HG02798 (cell line): Measurements from ENCODE around the gene PARVB.
"Not testable (repeated sequence)": the region's sequence is repeated elsewhere in the genome, so short reads cannot be mapped to it uniquely, and the experiment has no call there.

ENCODE experiments used
- ATAC-seq: cut with Tn5 transposase; IDR thresholded peaks from one replicate; pipeline ENCODE4 v1.9.1; 2021; ENCODE audit warnings: mild to moderate bottlenecking; ENCODE audit not compliant: unreplicated experiment, poor library complexity

Gene PARVB

DNA sequence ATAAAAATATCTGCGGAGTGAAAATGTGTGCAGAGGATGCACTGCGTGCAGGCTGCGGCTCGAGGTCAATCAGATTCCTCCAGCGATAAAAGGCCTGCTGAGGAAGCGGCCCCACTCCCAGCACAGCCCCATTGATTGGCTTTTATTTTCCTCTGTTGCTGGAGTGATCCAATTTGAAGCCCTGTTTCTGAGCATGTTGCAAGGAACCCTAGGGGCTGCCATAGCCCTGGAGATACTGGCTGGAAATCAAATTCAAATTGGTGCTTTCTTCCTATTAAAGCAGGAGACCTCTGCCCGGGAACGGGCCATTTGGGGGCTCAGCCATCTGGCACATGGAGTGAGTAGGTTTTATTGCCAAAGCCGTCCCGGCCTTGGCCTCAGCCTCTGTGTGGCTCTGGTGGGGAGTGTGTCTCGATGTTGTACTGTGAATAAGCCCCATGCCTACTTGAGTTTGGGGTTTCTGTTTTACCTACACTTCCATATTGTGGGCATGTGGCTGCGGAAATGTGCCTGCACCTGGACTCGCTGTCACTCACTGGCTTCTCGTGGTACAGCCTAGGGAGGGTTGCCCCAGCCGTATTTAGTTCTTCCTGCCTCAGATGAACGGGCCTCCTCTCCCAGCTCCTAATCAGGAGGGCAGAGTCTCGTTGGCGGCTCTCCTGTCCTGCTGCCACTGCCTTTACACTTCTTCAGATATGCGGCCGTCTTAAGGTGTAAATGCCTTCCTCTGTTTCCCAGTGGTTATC lies 25.6 kb downstream of the PARVB start:
- ATAC-seq, result no peak

DNA sequence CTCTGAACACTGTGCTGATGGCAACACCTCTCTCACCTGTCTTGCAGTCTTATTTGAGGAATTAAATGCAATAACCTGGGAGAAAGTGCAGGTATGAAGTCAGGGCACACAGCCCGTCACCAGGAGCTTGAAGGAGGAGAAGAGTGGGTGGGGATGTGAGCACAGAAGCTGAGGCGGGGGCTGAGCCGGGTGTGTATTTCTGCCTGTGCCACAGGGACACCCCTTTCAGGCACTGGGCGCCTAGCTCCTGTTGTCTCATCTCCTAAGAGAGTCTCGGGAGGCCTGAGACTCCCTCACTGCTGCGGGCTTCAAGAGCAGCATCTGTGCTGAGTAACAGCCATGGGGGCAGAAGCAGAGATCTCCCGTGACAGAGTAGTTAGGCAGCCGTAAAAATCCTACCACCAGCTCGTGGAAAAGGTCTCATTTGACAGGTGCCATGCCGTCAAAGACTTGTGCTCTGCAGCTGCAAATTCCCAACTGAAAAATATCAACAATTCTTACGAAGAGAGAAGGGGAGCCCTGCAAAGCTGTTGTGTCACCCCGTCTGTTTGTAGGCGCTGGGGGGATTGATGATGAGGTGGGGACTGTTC lies 26.8 kb downstream of the PARVB start:
- no peak for ATAC-seq

DNA sequence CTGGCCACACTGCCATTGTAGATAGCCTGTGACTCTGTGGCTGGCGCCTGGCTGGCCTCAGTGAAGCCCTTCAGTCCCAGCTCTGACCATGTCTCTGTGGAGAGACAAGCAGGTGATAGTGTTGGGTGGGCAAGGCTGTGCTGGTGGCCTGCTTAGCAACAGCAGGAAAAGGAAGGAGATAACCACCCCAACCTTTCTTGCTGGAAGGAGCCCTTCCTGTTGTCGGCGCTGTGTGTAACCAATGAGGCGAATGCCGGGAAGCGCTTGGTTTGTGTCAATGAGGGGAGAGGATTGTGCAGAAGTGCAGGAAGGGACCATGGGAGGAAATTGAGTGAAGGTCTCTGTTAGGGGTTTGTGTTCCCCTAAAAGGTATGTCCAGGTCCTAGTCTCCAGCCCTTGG lies 27.3 kb downstream of the PARVB start:
- no peak for ATAC-seq

- ATAC-seq, result no peak
Observed at GRCh38 chr22:44051961-44052360, 27.9 kb downstream of the PARVB start.

DNA sequence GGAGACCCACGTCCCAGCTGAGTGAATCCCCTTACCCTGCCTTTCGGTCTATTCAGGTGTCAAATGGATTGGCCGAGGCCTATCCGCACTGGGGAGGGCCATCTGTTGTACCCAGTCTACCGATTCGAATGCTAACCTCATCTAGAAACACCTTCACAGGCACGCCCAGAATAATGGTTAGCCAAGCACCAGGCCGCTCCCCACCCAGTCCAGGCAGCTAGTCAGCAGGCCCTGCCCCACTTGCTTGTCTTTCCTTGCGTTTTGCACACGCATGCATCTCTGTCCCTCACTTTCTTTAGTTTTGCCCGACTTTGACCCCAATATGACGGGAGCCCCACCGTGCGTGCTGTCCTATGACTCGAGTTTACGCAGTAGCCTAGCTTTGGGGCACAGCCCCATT lies 31.7 kb downstream of the PARVB start:
- no peak for ATAC-seq

GRCh38 chr22:44056649-44057048 lies 32.5 kb downstream of the PARVB start:
- not testable (repeated sequence) for ATAC-seq

DNA sequence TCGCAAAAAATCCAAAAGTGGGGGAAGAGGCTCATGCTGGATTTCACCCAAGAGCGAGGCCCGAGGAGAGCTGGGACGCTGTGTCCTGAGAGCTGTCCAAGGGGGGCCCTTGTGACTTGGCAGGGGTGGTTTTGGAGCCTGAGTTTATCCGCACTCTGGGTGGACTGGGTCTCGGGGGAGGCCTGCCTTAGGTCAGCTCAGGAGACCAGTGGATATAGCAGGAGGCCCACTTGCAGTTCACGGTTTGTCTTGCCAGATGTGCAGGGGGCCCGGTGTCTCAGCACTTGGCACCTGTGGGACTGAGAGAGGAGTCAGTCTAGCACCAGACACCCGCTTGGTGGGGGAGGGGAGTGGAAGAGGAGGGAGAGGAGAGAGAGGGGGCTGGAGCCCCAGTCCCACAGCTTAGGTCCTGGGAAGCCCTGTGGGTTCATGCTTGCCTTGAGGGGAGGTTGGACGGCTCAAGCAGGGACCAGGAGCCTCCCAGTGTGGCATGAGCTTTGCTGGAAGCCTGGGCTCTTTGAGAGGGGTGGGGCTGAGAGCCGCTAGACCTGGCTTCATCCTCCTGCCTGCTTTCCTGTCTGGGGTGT lies 33.4 kb downstream of the PARVB start:
- no peak for ATAC-seq

DNA sequence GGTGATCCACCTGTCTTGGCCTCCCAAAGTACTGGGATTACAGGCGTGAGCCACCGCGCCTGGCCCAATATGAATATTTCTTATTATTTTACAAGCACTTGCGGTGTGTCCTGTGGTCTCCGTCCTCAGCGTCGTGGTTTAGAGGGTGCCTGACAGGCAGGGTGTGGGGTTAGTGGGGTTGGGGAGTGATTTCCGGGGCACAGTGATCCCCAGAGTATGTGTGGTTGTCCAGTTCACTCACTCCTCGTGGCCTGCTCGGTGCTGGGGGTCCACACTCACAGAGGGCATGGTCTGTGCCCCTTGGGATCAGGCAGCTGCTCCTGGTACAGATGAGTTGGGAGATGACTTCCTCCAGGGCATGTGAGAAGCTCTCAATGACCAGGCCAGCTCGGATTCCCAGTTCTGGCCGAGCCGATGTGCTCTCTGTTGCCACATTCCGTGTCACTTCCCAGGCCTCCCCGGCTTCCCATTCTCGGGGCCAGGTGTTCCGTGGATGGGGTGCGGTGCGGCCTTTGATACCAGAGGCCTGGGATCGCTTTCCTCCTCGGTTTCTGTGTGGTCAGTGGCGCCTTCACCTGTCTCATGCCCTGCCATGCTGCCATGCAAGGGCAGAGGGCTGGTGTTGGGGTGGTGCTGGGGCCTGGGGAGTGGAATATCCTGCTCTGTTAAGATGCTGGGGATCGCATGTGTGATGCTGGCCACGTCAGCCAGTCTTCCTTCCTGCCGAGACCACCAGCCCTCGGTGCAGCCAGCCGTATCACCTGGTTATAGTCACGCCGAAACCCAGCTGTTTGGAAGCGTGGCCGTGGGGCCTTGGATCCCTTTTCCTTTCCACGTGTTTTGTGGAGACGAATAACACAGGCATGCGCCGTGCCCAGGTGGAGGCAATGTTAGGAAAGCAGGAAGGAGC lies 39.6 kb downstream of the PARVB start:
- no peak for ATAC-seq

DNA sequence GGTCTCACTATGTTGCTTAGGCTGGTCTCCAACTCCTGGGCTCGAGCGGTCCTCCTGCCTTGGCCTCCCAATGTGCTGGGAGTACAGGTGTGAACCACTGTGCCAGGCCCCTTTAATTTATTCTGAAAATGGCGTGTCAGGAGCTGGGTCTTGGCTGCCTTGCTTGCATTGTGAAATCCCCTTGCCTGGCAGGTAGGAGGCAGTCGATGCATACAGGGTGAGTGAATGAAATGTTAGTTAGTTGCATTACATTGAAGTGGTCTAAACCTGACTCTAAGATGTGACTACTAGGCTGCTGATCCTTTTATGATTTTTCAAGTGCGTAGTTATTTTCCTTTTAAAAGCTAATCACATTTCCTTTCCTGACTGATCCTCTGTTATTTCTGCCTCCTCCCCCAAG lies 42.9 kb downstream of the PARVB start:
- no peak for ATAC-seq

DNA sequence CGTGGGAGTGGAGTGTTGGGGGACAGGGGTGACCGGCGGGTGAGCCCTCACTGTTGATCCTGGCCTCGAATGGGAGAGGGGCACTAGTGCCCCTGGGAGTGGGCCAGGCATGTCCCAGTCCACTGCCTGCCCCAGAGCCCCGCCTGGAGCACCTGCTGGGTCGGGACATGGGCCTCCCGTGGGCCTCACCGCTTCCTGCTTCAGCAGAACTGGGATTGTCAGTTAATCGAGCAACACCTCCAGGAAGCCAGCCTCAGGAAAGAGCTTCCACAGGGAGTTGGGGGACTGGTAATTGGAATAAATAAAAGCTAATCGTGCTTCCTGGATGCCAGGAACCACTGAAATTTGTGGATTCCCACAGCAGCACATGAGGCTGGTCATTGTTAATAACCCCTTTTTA lies 43.8 kb downstream of the PARVB start:
- no peak for ATAC-seq

GRCh38 chr22:44068422-44069191 lies 44.5 kb downstream of the PARVB start:
- ATAC-seq, result peak; percentile 41

DNA sequence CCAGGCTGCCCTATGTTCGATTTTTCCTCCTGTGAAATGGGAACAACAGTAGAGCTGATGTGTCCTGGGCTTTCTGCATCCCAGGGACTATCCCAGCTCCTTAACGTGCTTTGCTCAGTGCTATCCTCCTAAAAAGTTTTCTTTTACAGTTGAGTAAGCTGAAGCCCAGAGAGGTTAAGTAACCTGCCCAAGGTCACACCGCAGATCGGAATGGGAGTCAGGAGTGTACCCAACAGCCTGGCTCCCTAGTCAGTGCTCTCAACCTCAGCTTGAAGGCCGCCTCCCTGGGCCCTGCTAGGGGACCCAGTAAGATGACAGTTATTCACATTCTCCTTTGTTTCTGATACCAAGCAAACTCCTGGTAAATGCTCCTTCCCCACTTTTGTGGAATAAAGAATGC lies 45.9 kb downstream of the PARVB start:
- no peak for ATAC-seq

GRCh38 chr22:44071781-44072326 lies 47.8 kb downstream of the PARVB start:
- ATAC-seq, result no peak

DNA sequence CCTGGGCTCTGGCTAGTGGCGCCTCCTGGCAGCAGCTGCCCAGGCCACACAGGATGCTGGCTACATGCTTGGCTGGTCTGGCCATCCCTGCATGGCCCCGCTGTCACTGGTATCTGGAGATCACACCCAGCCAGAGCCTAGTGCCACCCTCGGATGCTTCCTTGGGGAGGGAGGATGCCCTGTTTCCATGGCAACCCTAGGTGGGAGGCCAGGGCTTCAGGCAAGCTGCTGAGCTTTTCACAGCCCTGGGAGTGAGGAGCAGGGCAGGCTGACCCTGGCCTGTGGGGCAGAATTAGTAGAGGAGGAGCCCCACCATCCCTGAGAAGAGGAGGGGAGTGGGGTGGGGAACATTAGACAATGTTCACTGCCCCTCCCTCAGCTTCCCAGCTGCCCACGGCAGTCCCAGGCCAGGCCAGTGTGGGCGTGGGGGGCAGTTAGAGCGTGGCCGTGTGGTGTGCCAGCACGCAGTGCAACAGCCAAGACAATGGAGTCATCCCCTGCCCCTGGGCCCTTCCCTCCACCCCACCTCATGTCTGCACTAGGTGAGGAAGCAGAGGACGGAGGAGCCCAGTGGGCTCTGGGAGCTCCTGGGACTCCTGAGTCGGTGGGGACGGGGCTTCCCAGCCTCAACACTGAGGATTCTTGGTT lies 50.4 kb downstream of the PARVB start:
- ATAC-seq, result no peak

DNA sequence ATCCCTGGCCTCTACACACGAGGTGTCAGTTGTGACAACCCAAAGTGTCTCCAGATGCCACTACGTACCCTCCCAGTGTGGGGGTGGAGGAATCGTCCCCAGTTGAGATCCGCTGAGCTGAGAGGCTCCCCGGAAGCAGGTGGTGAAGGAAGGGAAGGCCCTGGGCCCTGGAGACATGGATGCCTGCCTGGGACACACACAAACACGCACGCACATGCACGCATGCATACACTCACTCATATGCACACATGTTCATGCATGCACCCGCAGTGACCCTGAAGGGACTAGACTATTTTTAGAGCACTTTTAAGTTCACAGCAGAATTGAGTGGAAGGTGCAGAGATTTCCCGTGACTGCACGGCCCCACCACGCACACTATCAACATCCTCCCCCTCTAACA lies 50.9 kb downstream of the PARVB start:
- ATAC-seq, result no peak

- no peak for ATAC-seq
Observed at GRCh38 chr22:44075670-44076069, 51.6 kb downstream of the PARVB start.

- ATAC-seq, result no peak
Observed at GRCh38 chr22:44076825-44077224, 52.7 kb downstream of the PARVB start.

GRCh38 chr22:44080936-44081861 lies 57.1 kb downstream of the PARVB start:
- no peak for ATAC-seq
